Measurements from ENCODE around the gene MAPK4. TPM values are rescaled to one million over a fixed set of nuclear protein-coding genes. Genes with fewer than 3 reads are reported as not detected.
"Not testable (repeated sequence)": the region's sequence is repeated elsewhere in the genome, so short reads cannot be mapped to it uniquely, and the experiment has no call there.

Gene MAPK4
- total RNA-seq, 1 experiment from 2014 or later: not detected

DNA sequence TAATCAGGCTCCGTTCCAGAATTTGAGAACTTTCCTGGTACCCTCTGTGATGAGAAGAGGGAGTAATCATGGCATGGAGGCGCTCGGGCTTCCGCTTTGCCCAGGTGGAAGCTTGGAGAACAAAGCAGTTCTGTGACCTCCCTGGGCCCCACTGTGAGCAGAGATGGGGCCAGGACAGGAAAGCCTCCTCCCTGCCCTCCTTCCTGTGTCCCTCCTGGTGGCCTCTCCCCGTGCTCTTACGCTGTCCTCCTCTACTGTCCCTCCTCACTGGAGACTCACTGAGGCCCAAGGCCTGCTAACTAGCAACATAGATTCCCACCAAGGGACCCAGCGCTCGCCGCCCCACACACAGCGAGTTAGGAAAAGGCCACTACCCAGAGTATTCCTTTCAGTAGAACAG lies 119.8 kb downstream of the MAPK4 start:
- DNase-seq (ENCODE audit: low read depth): no peak

DNA sequence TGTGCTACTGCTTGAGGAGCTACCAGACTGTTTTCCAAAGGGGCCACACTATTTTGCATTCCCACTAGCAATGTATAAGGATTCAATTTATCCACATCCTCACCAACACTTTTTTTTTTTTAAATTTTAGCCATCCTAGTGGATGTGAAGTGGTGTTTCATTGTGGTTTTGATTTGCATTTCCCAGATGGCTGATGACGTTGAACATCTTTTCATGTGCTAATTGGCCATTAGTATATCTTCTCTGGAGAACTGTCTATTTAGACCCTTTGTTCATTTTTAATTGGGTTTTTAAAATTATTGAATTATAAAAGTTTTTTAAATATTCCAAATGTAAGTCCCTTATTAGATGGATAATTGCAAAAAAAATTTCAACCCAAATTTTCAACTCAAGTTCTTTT lies 121.1 kb downstream of the MAPK4 start:
- no peak for DNase-seq (ENCODE audit: low read depth)

DNA sequence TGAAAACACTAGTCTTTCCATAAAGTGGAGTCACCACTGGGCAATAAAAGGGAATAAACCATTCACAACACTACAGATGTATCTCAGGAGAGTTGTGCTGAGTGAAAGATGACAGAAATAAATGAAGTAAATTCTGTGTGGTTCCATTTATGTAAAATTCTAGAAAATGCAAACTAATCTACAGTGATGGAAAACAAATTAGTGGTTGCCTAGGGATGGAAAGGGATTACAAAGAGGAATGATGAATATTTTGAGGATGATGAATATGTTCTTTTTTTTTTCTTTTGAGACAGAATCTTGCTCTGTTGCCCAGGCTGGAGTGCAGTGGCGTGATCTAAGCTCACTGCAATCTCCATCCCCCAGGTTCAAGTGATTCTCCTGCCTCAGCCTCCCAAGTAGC lies 123.0 kb downstream of the MAPK4 start:
- no peak for DNase-seq (ENCODE audit: low read depth)

DNA sequence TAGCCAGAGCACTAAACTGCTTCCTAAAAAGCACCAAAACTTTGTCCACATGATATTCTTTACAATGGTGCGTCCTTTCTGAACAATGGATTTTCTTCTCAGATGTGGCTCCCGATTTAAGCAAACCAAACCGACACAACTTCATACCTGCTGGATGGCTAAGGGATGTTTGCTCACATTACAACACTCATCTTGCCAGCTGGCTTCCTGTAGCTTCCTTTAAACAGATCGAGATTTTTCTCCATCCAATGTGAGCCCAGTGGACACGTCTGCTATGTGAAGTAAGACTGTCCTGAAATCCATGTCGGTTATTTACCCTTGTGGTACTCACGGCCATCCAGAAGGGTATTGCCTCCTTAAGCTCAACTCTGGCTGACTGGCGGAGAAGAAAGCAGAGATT lies 126.5 kb downstream of the MAPK4 start:
- DNase-seq (ENCODE audit: low read depth): no peak

DNA sequence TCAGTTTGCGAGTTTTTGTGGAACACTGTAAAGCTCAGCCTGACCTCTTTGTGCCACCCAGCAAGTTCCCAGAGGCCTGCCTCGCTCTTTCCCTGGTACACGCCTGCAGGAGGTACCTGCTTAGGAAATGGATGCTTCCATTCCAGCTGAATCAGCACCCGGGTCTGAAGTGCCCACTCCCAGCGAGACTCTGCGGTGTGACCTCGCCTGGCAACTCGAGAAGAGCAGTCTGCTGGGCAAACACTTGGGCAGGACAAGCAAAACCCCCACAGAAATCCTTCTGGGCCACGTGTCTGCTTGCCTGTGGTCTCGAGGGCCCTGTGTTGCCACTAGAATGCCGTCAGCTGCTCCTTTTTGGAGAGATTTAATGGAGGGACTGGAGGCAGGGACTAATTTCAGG lies 127.6 kb downstream of the MAPK4 start:
- no peak for DNase-seq (ENCODE audit: low read depth)

DNA sequence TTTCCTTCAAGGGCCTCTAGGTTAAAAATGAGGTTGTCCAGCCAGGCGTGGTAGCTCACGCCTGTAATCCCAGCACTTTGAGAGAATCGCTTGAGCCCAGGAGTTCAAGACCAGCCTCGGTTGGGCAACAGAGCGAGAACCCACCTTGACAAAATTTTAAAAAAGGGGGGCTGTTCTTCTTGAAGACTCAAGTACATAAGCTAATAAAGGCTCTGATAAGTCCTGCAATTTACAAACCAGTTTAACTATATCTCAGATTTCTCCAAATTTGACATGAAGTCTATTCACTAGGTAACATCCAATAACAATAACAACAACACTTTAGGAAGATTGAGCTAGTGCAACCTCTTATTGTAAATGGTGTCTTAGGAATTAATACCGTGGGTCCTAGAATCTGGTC lies 129.7 kb downstream of the MAPK4 start:
- DNase-seq (ENCODE audit: low read depth): no peak

DNA sequence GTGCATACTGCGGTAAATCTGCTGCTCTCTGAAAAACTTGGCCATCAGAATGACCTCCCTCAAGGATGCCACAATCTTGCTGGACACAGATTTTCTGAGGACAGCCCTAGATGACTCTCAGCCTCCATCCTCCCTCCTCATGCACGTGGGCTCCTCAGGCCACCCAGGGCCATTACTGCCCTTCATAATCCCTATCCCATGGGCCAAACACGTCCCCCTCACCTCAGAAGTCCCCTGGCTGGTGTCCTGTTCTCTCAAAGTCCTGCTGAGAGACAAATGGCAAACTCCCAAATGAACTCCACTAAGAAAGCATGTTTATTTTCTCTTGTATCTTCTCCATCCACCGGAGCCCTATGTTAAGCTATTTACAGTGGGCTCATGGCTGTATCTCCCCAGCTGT lies 134.3 kb downstream of the MAPK4 start:
- no peak for DNase-seq (ENCODE audit: low read depth)

DNA sequence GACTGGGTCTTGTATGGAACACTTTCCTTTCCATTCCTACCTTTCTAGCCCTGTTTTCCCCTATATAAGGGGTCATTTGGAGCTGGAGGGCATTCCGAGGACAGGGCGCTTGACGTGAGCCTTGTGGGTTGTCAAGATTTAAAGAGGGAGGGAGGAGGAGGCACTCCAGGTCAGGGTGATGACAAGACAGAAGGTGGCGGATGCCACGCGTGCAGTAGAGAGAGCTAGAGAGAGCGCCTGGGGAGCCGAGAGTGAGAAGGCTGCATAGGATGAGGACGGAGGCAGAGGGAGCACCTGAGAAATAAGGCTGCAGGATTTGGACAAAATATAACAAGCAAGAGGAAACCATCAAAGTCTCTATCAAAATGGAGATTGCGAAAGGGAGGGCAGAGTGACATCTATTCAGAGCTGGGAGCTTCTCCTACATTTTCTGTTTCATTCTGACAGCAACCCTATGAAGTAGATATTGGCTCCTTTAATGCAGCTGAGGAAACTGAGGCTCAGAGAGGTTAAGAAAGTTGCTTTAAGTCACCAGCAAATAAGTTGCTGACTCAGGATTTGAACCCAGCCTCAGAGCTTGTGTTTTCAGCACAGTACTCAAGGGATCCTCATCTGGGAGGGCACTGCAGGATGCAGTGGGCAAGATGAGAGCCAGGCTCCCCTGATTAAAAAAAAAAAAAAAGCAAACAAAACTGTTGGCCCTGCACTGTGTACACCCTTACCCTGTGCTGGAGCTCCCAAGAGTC lies 135.7 kb downstream of the MAPK4 start:
- no peak for DNase-seq (ENCODE audit: low read depth)

DNA sequence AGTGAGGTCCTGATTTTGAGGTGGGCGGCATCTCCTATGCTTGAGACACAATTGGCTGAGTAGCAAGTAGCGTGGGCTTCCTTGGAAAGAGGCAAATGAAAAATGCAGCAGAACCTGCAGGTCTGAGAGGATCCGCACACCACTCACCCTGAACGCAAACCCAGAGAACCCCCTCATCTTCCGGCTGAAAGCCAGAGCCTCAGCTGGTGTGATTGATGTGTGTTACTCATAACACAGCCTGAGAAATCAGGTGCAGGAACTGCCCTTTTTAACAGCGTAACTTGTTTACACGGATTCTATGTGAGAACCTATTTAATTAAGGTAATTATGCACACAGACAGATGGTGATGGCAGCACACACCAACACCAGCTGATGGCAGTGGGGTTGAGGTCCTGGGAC lies 136.5 kb downstream of the MAPK4 start:
- DNase-seq (ENCODE audit: low read depth): no peak

DNA sequence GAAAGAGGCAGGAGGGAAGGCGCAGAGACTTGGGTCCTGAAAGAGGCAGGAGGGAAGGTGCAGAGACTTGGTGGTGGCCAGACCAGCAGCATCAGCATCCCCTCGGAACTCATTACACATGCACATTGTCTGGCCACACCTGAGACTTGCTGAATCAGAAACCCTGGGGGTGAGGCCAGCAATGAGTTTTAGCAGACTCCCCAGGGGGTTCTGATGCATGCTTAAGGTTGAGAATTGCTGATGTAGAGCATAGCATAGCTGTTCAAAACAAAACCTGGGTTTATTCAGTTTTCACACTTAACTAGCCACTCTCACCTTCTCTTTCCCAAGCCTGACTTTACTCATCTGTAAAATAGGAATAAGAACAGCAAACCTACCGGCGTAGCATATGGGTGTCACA lies 137.0 kb downstream of the MAPK4 start:
- DNase-seq (ENCODE audit: low read depth): no peak

DNA sequence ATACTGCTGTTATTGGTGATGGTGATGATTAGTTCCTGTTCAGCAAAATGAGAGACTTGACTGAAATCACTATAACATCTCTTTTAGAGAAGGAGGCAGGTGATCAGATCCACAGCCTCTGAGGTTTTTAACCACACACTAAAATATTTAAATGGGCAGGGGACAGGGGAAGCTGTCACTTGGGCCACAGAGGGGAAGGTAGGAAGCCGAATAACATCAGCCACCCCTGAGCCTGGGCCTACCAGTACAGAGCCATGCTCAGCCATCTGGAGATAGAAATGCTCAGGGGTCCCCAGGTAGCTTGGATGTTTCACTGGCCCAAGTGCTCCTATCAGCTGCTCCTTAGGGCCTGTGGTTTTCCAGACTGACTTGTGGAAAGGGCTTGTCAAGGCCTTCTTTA lies 137.6 kb downstream of the MAPK4 start:
- DNase-seq (ENCODE audit: low read depth): no peak

DNA sequence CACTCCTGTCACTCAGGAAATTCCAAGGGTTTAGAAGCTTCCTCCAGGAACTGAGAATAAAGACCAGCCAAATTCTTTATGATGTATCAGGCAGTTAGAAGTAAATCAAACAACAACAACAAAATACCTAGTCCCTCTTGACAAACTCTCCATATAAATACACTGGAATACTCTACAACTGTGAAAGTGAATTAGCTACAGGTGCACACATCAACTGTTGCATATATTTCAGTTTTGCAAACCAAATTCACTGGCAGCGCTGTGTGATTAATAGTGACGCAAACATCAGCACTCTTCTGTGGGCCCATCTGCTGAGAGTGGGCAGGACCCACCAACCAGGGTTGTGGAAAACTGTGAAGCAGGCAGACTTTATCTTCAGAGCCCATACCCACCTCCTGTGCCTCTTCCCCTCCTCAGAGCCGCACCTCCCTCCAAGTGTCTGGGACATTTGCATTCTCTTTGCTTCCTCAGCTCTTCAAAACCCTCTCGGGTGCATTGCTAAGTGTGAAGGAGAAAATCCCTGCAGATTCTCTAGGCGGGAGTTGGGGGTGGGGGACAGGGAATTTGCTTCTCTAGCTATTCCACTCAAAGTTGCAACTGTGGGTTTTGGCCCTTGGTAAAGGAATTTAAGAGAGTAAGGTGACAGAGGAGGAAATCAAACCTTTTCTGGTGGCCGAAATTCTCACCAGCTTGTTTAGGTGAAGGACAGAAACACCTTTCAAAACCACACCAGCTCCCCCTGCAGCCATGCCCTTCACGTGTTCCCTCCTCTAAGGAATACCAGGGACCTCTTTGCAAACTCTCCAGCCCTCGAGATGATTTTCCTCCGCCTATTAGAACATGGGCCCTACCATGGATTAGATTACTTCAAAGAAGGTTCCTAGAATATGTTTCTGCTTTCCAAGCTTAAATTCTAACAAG lies 140.6 kb downstream of the MAPK4 start:
- no peak for DNase-seq (ENCODE audit: low read depth)

DNA sequence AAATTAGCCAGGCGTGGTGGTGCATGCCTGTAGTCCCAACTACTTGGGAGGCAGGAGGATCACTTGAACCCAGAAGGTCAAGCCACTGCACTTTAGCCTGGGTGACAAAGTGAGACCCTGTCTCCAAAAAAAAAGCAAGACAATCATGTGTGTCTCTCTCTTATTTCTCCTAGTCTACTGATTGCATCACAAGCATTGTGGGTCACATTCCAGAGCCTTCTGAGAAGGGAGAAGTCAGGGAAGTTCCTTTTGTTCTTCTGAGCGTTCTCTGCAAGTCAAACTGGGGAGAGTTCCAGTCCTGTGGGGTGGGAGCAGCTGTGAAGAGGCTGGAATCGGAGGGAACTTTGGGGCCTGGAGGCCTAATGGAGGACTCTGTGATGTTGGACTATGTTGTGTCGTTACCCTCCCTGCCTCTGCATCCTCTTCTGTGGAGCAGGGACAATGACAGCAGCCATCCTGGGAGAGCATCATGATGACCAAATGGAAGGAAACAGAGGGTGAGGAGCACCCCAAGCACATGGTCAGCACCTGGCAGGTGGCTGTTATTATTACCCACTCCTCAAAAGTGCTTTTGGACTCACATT lies 144.6 kb downstream of the MAPK4 start:
- DNase-seq (ENCODE audit: low read depth): no peak

DNA sequence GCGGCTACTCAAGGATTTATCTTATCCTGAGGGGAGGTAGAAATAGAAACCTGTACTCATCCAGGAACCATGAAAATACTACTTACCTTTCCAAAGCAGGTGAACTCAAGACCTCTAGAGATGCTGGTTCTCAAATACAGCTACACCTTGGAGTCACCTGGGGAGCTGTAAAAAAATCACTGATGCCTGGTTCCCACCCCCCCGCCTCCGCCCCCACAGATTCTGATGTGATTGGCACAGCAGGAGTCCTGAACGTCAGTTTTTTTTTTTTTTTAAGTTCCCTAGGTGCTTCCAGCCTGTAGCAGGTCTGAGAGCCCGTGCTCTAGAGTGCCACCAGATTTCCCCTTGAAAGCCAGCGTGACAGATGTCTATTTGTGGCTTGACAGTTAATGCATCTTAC lies 146.3 kb downstream of the MAPK4 start:
- DNase-seq (ENCODE audit: low read depth): no peak

DNA sequence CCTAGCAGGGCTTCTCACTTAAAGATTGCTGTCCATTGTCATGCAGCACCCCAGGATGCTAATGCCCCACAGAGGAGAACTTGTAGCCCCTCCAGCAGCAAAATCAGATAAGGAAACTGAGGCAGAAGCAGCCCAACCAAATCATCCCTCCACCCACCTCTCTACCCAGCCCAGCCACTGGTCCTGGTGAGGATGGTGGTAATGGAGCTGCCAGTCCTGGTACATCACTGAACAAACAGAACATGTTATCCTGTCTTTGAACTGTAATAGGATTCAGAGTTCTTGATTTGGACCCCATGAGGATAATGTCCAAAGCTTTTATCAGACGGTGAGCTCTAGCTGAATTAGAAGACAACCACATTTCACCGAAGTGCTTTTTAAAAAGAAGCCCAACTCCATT lies 146.8 kb downstream of the MAPK4 start:
- no peak for DNase-seq (ENCODE audit: low read depth)

DNA sequence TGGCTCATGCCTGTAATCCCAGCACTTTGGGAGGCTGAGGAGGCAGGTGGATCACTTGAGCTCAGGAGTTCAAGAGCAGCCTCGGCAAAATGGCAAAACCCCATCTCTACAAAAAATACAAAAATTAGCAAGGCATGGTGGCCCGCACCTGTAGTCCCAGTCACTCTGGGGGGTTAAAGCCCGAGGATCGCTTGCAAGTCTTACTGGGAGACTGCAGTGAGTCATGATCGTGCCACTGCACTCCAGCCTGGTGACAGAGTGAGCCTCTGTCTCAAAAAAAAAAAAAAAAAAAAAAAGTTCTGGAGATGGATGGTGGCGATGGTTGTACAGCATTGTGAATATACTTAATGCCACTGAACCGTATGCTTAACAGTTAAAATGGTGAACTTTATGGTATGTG lies 147.4 kb downstream of the MAPK4 start:
- DNase-seq (ENCODE audit: low read depth): not testable (repeated sequence)

DNA sequence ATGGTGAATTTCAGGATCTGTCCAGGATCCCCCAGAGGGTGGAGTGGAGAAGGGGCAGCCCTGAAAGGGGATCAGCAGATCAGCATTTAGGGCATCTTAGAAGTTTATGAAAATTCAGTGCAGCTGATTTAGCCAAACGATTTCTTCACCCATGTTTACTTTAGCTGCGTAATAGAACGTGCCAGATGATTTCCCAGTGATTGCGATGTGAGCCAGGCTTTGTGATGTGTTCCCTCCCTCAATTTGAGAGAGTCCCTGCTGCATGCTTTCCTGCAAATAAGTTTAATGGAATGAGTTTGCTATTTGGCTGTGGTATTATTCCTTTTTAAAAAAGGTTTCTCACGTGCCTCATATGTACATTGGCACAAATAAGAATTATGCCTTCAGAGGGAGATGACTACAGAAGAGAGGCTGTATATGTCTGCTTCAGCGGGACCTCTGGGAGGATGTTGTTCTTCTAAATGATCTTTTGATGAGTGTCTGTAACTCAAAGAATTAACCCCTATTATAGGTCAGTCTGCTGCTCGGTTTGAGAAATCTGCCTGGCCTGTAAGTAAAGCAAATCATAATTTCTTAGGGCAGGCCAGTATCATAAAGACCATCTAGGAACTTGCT lies 148.1 kb downstream of the MAPK4 start:
- no peak for DNase-seq (ENCODE audit: low read depth)

DNA sequence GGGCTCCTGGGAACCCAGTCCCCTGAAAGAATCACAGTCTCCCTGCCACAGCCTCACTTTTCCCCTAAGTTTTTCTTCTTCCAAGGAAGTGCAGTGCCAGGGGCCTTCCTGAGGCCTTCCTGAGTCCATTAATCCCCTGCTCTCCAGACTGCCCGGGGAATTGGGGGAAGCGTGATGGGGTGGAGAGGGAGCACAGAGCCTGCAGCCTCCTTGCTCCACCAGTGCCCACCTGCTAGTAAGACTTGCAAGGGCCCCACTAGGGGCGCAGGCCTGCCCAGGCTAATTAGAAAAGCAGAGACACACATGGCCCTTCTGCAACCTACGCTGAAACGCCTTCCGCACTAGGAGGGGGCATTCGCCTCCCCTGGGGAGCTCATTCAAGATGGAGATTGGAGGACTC lies 149.3 kb downstream of the MAPK4 start:
- no peak for DNase-seq (ENCODE audit: low read depth)

DNA sequence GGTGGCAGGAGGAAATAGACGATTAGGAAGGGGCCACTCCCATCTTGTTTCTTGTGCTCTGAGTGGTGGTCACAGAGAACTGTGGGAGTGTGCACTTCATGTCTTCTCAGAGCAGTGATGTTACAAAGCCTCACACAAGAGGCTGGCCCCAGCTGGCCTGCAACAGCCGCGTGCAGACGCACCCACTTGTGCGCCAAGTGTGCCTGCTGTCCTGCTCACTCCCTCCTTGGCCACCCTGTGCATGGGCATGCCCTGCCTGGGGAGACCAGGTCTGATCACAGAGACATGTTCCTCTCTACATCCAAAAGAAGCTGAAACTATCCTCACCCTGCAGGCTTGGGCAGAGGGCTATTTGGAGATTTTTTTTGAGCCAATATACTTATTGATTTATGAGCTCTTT lies 151.5 kb downstream of the MAPK4 start:
- DNase-seq (ENCODE audit: low read depth): no peak

DNA sequence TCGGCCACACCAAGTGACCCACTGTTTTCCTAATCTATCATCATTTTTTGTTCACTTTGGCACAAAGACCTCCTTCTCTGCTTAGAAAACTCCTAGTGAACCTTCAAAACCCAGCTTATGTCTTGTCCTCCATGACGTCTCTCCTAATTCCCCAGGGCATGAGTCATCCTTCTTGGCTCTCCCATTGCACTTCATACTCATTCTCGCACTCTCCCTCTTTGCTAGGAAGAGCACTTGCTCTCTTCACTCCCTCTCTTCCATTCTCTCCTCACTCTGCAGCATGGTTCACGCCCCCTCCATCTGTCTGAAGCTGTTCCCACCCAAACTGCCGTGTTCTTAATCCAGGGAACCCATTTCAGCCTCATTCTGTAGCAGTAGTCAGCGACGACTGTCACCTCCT lies 156.0 kb downstream of the MAPK4 start:
- peak; percentile 72 for DNase-seq (ENCODE audit: low read depth)

DNA sequence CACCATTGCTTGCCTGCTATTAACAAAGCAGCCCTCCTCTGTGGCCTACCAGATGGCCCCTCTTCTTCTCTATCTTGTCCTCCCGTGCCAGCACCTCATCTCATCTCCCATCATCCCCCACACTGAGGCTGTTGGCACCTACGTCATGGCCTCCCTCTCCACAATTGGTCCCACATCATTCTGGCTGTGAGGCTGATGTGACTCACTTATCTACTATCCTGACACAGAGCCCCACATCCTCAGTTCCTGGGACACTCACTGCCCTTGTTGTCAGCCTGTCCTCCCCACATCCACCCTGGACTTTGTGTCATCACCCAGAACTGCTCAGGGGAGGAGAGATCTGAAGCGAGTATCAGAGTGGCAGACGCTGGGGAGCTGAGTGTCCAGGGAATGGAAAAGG lies 157.0 kb downstream of the MAPK4 start:
- DNase-seq (ENCODE audit: low read depth): peak; percentile 86

DNA sequence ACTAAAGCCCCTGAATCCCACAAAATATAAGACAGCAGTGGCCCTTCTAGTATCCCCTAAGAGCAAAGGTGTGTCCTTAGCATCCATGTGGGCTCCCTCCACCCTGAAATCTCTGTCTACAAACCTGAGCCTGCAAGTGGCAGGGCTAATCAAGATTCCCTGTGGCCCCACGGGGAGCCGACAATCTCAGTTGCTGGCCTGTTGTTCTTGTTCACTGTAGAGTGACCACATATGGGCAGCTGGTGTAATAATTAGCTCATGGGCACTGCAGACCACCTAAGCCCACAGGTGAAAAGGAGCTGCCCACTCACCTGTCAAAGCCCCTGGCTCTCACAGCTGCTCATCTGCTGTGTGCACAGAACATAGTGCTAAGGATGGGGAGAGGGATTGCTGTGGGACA lies 157.7 kb downstream of the MAPK4 start:
- no peak for DNase-seq (ENCODE audit: low read depth)

All from HT1080 (cell line).